IPS DF 4.7 (cell line): ENCODE data around the gene DDX10.
"Not testable (repeated sequence)": the region's sequence is repeated elsewhere in the genome, so short reads cannot be mapped to it uniquely, and the experiment has no call there.

ENCODE experiments used
- DNase-seq: peaks from one replicate; pipeline ENCODE4 v3.0.0-alpha.2; 2013; ENCODE audit warnings: low spot score; ENCODE audit errors: extremely low read depth

The DDX10 gene

GRCh38 chr11:108715239-108715638, 50.4 kb downstream of the DDX10 start:
- DNase-seq, result no peak

- DNase-seq, result no peak
Observed at GRCh38 chr11:108718466-108718865, 53.6 kb downstream of the DDX10 start.

- DNase-seq, result no peak
Observed at GRCh38 chr11:108724974-108725689, 60.3 kb downstream of the DDX10 start.

- no peak for DNase-seq
Observed at GRCh38 chr11:108726077-108726800, 61.4 kb downstream of the DDX10 start.

GRCh38 chr11:108727665-108728064, 62.8 kb downstream of the DDX10 start:
- DNase-seq, result no peak

GRCh38 chr11:108729227-108729871, 64.5 kb downstream of the DDX10 start:
- no peak for DNase-seq

- DNase-seq, result no peak
Observed at GRCh38 chr11:108732395-108732794, 67.5 kb downstream of the DDX10 start.

- DNase-seq, result no peak
Observed at GRCh38 chr11:108733479-108734116, 68.7 kb downstream of the DDX10 start.

GRCh38 chr11:108734283-108734682, 69.4 kb downstream of the DDX10 start:
- no peak for DNase-seq

- DNase-seq, result no peak
Observed at GRCh38 chr11:108734956-108735559, 70.2 kb downstream of the DDX10 start.

- DNase-seq, result not testable (repeated sequence)
Observed at GRCh38 chr11:108740132-108740531, 75.3 kb downstream of the DDX10 start.

- no peak for DNase-seq
Observed at GRCh38 chr11:108743851-108744250, 79.0 kb downstream of the DDX10 start.

- DNase-seq, result no peak
Observed at GRCh38 chr11:108748968-108749367, 84.1 kb downstream of the DDX10 start.

GRCh38 chr11:108751444-108751843, 86.6 kb downstream of the DDX10 start:
- no peak for DNase-seq

- DNase-seq, result no peak
Observed at GRCh38 chr11:108752297-108752751, 87.5 kb downstream of the DDX10 start.

- DNase-seq, result no peak
Observed at GRCh38 chr11:108754901-108755625, 90.2 kb downstream of the DDX10 start.

- DNase-seq, result no peak
Observed at GRCh38 chr11:108757630-108758029, 92.8 kb downstream of the DDX10 start.

GRCh38 chr11:108758458-108758857, 93.6 kb downstream of the DDX10 start:
- no peak for DNase-seq

GRCh38 chr11:108766596-108767173, 101.8 kb downstream of the DDX10 start:
- DNase-seq, result no peak

- DNase-seq, result no peak
Observed at GRCh38 chr11:108768370-108768769, 103.5 kb downstream of the DDX10 start.
